ENCODE measurements around the gene RIMBP2.
"Not testable (repeated sequence)": the region's sequence is repeated elsewhere in the genome, so short reads cannot be mapped to it uniquely, and the experiment has no call there.

Gene RIMBP2

GRCh38 chr12:130646191-130646590 lies 69.9 kb downstream of the RIMBP2 start:
- not testable (repeated sequence) for H3K4me1 Mint-ChIP-seq, ATAC-seq, H3K36me3 Mint-ChIP-seq, H3K9me3 Mint-ChIP-seq, H3K27ac Mint-ChIP-seq, H3K4me3 Mint-ChIP-seq, H3K27me3 Mint-ChIP-seq

- ATAC-seq: no peak
- Mint-ChIP-seq H3K4me3 (no peak overlapping the region), H3K36me3 (no peaks in the 10 kb centered on the region), H3K4me1 (no peaks in the 10 kb centered on the region), H3K9me3 (no peaks in the 10 kb centered on the region), H3K27me3 (no peaks in the 10 kb centered on the region), H3K27ac (no peak overlapping the region)
Observed at GRCh38 chr12:130645751-130646150, 70.3 kb downstream of the RIMBP2 start.

GRCh38 chr12:130644566-130644965 lies 71.5 kb downstream of the RIMBP2 start:
- H3K36me3 Mint-ChIP-seq: no peaks in the 10 kb centered on the region
- H3K4me1 Mint-ChIP-seq: no peaks in the 10 kb centered on the region
- H3K27ac Mint-ChIP-seq: no peak overlapping the region
- H3K27me3 Mint-ChIP-seq: no peaks in the 10 kb centered on the region
- no peaks in the 10 kb centered on the region for H3K9me3 Mint-ChIP-seq
- ATAC-seq: no peak
- no peak overlapping the region for H3K4me3 Mint-ChIP-seq

- Mint-ChIP-seq H3K36me3 (no peaks in the 10 kb centered on the region), H3K4me1 (no peaks in the 10 kb centered on the region), H3K27ac (no peak overlapping the region), H3K27me3 (no peaks in the 10 kb centered on the region), H3K9me3 (no peaks in the 10 kb centered on the region), H3K4me3 (no peak overlapping the region)
- no peak for ATAC-seq
Observed at GRCh38 chr12:130644146-130644545, 72.0 kb downstream of the RIMBP2 start.

- Mint-ChIP-seq H3K4me1 (no peaks in the 10 kb centered on the region), H3K9me3 (no peaks in the 10 kb centered on the region), H3K27ac (no peak overlapping the region), H3K27me3 (no peaks in the 10 kb centered on the region), H3K36me3 (no peaks in the 10 kb centered on the region), H3K4me3 (no peak overlapping the region)
- ATAC-seq: no peak
Observed at GRCh38 chr12:130642856-130643255, 73.2 kb downstream of the RIMBP2 start.

GRCh38 chr12:130641533-130642184 lies 74.4 kb downstream of the RIMBP2 start:
- Mint-ChIP-seq H3K27me3 (no peaks in the 10 kb centered on the region), H3K4me3 (no peak overlapping the region), H3K36me3 (no peaks in the 10 kb centered on the region), H3K27ac (no peak overlapping the region), H3K9me3 (no peaks in the 10 kb centered on the region), H3K4me1 (no peaks in the 10 kb centered on the region)
- ATAC-seq: no peak

GRCh38 chr12:130640901-130641300 lies 75.2 kb downstream of the RIMBP2 start:
- H3K27ac Mint-ChIP-seq: no peak overlapping the region
- no peak overlapping the region for H3K4me3 Mint-ChIP-seq
- peaks cover 5% of the 10 kb centered on the region for H3K27me3 Mint-ChIP-seq
- no peaks in the 10 kb centered on the region for H3K4me1 Mint-ChIP-seq
- H3K9me3 Mint-ChIP-seq: peaks cover 2% of the 10 kb centered on the region
- no peaks in the 10 kb centered on the region for H3K36me3 Mint-ChIP-seq
- no peak for ATAC-seq

- no peaks in the 10 kb centered on the region for H3K4me1 Mint-ChIP-seq
Observed at GRCh38 chr12:130640496-130640895, 75.6 kb downstream of the RIMBP2 start.

GRCh38 chr12:130639476-130640424 lies 76.3 kb downstream of the RIMBP2 start:
- no peak overlapping the region for H3K4me3 Mint-ChIP-seq
- no peaks in the 10 kb centered on the region for H3K36me3 Mint-ChIP-seq
- peaks cover 4% of the 10 kb centered on the region for H3K9me3 Mint-ChIP-seq
- no peak overlapping the region for H3K27ac Mint-ChIP-seq
- H3K27me3 Mint-ChIP-seq: peaks cover 11% of the 10 kb centered on the region
- no peaks in the 10 kb centered on the region for H3K4me1 Mint-ChIP-seq
- ATAC-seq: no peak

More at GRCh38 chr12:130640496-130640895, 75.6 kb downstream of the RIMBP2 start:
- H3K4me3 Mint-ChIP-seq: no peak overlapping the region
- peaks cover 9% of the 10 kb centered on the region for H3K27me3 Mint-ChIP-seq
- H3K9me3 Mint-ChIP-seq: peaks cover 4% of the 10 kb centered on the region
- no peak overlapping the region for H3K27ac Mint-ChIP-seq
- ATAC-seq: no peak
- H3K36me3 Mint-ChIP-seq: no peaks in the 10 kb centered on the region

GRCh38 chr12:130636370-130636769 lies 79.7 kb downstream of the RIMBP2 start:
- H3K4me1 Mint-ChIP-seq: no peaks in the 10 kb centered on the region
- H3K27ac Mint-ChIP-seq: no peak overlapping the region
- H3K36me3 Mint-ChIP-seq: no peaks in the 10 kb centered on the region
- peaks cover 11% of the 10 kb centered on the region for H3K27me3 Mint-ChIP-seq
- ATAC-seq: no peak
- H3K4me3 Mint-ChIP-seq: no peak overlapping the region
- peaks cover 4% of the 10 kb centered on the region for H3K9me3 Mint-ChIP-seq

GRCh38 chr12:130634866-130635265 lies 81.2 kb downstream of the RIMBP2 start:
- peaks cover 4% of the 10 kb centered on the region for H3K9me3 Mint-ChIP-seq
- H3K4me3 Mint-ChIP-seq: no peak overlapping the region
- peaks cover 11% of the 10 kb centered on the region for H3K27me3 Mint-ChIP-seq
- no peaks in the 10 kb centered on the region for H3K4me1 Mint-ChIP-seq
- H3K27ac Mint-ChIP-seq: no peak overlapping the region
- no peak for ATAC-seq
- H3K36me3 Mint-ChIP-seq: no peaks in the 10 kb centered on the region

GRCh38 chr12:130633771-130634170 lies 82.3 kb downstream of the RIMBP2 start:
- no peak for ATAC-seq
- peaks cover 11% of the 10 kb centered on the region for H3K27me3 Mint-ChIP-seq
- peaks cover 4% of the 10 kb centered on the region for H3K9me3 Mint-ChIP-seq
- no peak overlapping the region for H3K27ac Mint-ChIP-seq
- no peak overlapping the region for H3K4me3 Mint-ChIP-seq
- H3K36me3 Mint-ChIP-seq: no peaks in the 10 kb centered on the region
- no peaks in the 10 kb centered on the region for H3K4me1 Mint-ChIP-seq

- Mint-ChIP-seq H3K9me3 (peaks cover 4% of the 10 kb centered on the region), H3K27ac (no peak overlapping the region), H3K36me3 (no peaks in the 10 kb centered on the region), H3K4me1 (no peaks in the 10 kb centered on the region), H3K4me3 (no peak overlapping the region), H3K27me3 (peaks cover 11% of the 10 kb centered on the region)
- ATAC-seq: no peak
Observed at GRCh38 chr12:130632642-130633041, 83.5 kb downstream of the RIMBP2 start.

- Mint-ChIP-seq H3K36me3 (no peaks in the 10 kb centered on the region), H3K4me1 (no peaks in the 10 kb centered on the region), H3K4me3 (no peak overlapping the region), H3K27me3 (no peaks in the 10 kb centered on the region), H3K9me3 (no peaks in the 10 kb centered on the region), H3K27ac (no peak overlapping the region)
- no peak for ATAC-seq
Observed at GRCh38 chr12:130628304-130628703, 87.8 kb downstream of the RIMBP2 start.

GRCh38 chr12:130627175-130627574 lies 88.9 kb downstream of the RIMBP2 start:
- Mint-ChIP-seq H3K9me3 (no peaks in the 10 kb centered on the region), H3K4me1 (no peaks in the 10 kb centered on the region), H3K36me3 (no peaks in the 10 kb centered on the region), H3K27ac (no peak overlapping the region), H3K27me3 (no peaks in the 10 kb centered on the region), H3K4me3 (no peak overlapping the region)
- ATAC-seq: no peak

GRCh38 chr12:130626601-130627000 lies 89.5 kb downstream of the RIMBP2 start:
- no peak overlapping the region for H3K27ac Mint-ChIP-seq
- H3K36me3 Mint-ChIP-seq: no peaks in the 10 kb centered on the region
- H3K4me3 Mint-ChIP-seq: no peak overlapping the region
- ATAC-seq: no peak
- no peaks in the 10 kb centered on the region for H3K9me3 Mint-ChIP-seq
- no peaks in the 10 kb centered on the region for H3K27me3 Mint-ChIP-seq
- H3K4me1 Mint-ChIP-seq: no peaks in the 10 kb centered on the region
